Measurements from ENCODE around the gene CPVL. TPM values are rescaled to one million over a fixed set of nuclear protein-coding genes. Genes with fewer than 3 reads are reported as not detected.

Gene CPVL
- total and polyA plus RNA-seq, 4 donors, result 16.6 to 34.8 (median 17.6) TPM

GRCh38 chr7:29161231-29161630 lies 14.9 kb upstream of the CPVL start:
- Histone ChIP-seq H3K4me1 (ENCODE audit: control insufficient read depth in 5 of 5, insufficient read depth in 5 of 5, low read length in 5 of 5) (peaks cover 0 to 12% (median 2%) of the 10 kb centered on the region in 5 donors), H3K27me3 (ENCODE audit: control insufficient read depth in 3 of 3, insufficient read depth in 3 of 3, low read length in 2 of 3) (peaks cover 0 to 2% (median 0%) of the 10 kb centered on the region in 3 donors), H3K4me3 (no peak overlapping the region), H3K9me3 (ENCODE audit: control insufficient read depth in 4 of 4, insufficient read depth in 3 of 4, low read length in 3 of 4) (peaks cover 0 to 4% (median 0%) of the 10 kb centered on the region in 4 donors), H3K27ac (ENCODE audit: low read depth in 1 of 2, low read length in 1 of 2) (peak overlapping the region in 1 of 2 donors; percentile 66), H3K36me3 (ENCODE audit: control insufficient read depth in 4 of 4, insufficient read depth in 4 of 4, low read length in 4 of 4) (no peaks in the 10 kb centered on the region), H3K9ac (ENCODE audit: insufficient read depth in 1 of 2, low read length in 2 of 2) (no peak overlapping the region)
- no peak for ATAC-seq (ENCODE audit: insufficient read depth, low FRiP score)
- TF ChIP-seq CTCF (IDR thresholded peaks at IDR 0.05; ENCODE audit: control extremely low read depth, extremely low read depth), result no peak
- 59 to 75% methylated on average over 4 of the region's 4 CpGs for WGBS, 2 donors
- no peak for DNase-seq

GRCh38 chr7:29160080-29160479 lies 13.7 kb upstream of the CPVL start:
- ATAC-seq (ENCODE audit: insufficient read depth, low FRiP score), result no peak
- TF ChIP-seq CTCF (IDR thresholded peaks at IDR 0.05; ENCODE audit: control extremely low read depth, extremely low read depth), result no peak
- Histone ChIP-seq H3K36me3 (ENCODE audit: control insufficient read depth in 4 of 4, insufficient read depth in 4 of 4, low read length in 4 of 4) (no peaks in the 10 kb centered on the region), H3K4me3 (no peak overlapping the region), H3K9ac (ENCODE audit: insufficient read depth in 1 of 2, low read length in 2 of 2) (no peak overlapping the region), H3K4me1 (ENCODE audit: control insufficient read depth in 5 of 5, insufficient read depth in 5 of 5, low read length in 5 of 5) (peaks cover 0 to 12% (median 2%) of the 10 kb centered on the region in 5 donors), H3K27ac (ENCODE audit: low read depth in 1 of 2, low read length in 1 of 2) (no peak overlapping the region), H3K9me3 (ENCODE audit: control insufficient read depth in 4 of 4, insufficient read depth in 3 of 4, low read length in 3 of 4) (peaks cover 0 to 2% (median 0%) of the 10 kb centered on the region in 4 donors), H3K27me3 (ENCODE audit: control insufficient read depth in 3 of 3, insufficient read depth in 3 of 3, low read length in 2 of 3) (peaks cover 0 to 2% (median 0%) of the 10 kb centered on the region in 3 donors)
- 31 to 61% methylated on average over 2 of the region's 2 CpGs for WGBS, 2 donors
- DNase-seq, result peak in 2 of 3 donors; percentile 26 to 33

GRCh38 chr7:29158795-29159423 lies 12.6 kb upstream of the CPVL start:
- no peak for DNase-seq
- H3K27ac ChIP-seq (ENCODE audit: low read depth in 1 of 2, low read length in 1 of 2), result peak overlapping the region in 1 of 2 donors; percentile 3
- no peaks in the 10 kb centered on the region for H3K36me3 ChIP-seq (ENCODE audit: control insufficient read depth in 4 of 4, insufficient read depth in 4 of 4, low read length in 4 of 4)
- peaks cover 0 to 12% (median 2%) of the 10 kb centered on the region in 5 donors for H3K4me1 ChIP-seq (ENCODE audit: control insufficient read depth in 5 of 5, insufficient read depth in 5 of 5, low read length in 5 of 5)
- H3K4me3 ChIP-seq, result no peak overlapping the region
- peaks cover 0 to 2% (median 0%) of the 10 kb centered on the region in 4 donors for H3K9me3 ChIP-seq (ENCODE audit: control insufficient read depth in 4 of 4, insufficient read depth in 3 of 4, low read length in 3 of 4)
- 49 to 58% methylated on average over 3 of the region's 3 CpGs for WGBS, 2 donors
- H3K9ac ChIP-seq (ENCODE audit: insufficient read depth in 1 of 2, low read length in 2 of 2), result no peak overlapping the region
- no peak for ATAC-seq (ENCODE audit: insufficient read depth, low FRiP score)
- no peaks in the 10 kb centered on the region for H3K27me3 ChIP-seq (ENCODE audit: control insufficient read depth in 3 of 3, insufficient read depth in 3 of 3, low read length in 2 of 3)
- TF ChIP-seq CTCF (IDR thresholded peaks at IDR 0.05; ENCODE audit: control extremely low read depth, extremely low read depth), result no peak

All from lung (tissue), 12 donors.